SK-N-SH treated with all-trans-retinoic acid at 6 μM for 48 hours (cell line): ENCODE measurements around the gene ATXN10.

Experiments used
- ARNTL ChIP-seq: fragments of 450-650 bp; formaldehyde crosslinking; IDR thresholded peaks from 2 replicates; pipeline ENCODE4 v1.5.0; 2020; ENCODE audit warnings: low read depth, mild to moderate bottlenecking, moderate library complexity, borderline replicate concordance
- BACH2 ChIP-seq: fragments of 250-450 bp; sonication (Bioruptor Pico); IDR thresholded peaks from 2 replicates; pipeline ENCODE4 v1.9.0; 2021; ENCODE audit warnings: mild to moderate bottlenecking, borderline replicate concordance
- CREB5 ChIP-seq: fragments of 250-450 bp; sonication (Bioruptor Pico); IDR thresholded peaks from 2 replicates; pipeline ENCODE4 v1.5.1; 2020; ENCODE audit warnings: low read depth, mild to moderate bottlenecking, moderate library complexity
- CSDC2 ChIP-seq: fragments of 250-450 bp; sonication (Bioruptor Pico); IDR thresholded peaks from 2 replicates; pipeline ENCODE4 v1.5.0; 2020; ENCODE audit warnings: mild to moderate bottlenecking, moderate library complexity
- OSR1 ChIP-seq: fragments of 250-450 bp; sonication (Bioruptor Pico); IDR thresholded peaks from 2 replicates; pipeline ENCODE4 v1.8.0; 2022; ENCODE audit warnings: moderate library complexity, mild to moderate bottlenecking, inconsistent platforms
- POU6F1 ChIP-seq: fragments of 250-450 bp; sonication (Bioruptor Pico); IDR thresholded peaks from 2 replicates; pipeline ENCODE4 v1.8.0; 2021; ENCODE audit warnings: low read depth, mild to moderate bottlenecking, moderate library complexity, borderline replicate concordance
- PPARA ChIP-seq: fragments of 250-450 bp; sonication (Bioruptor Pico); IDR thresholded peaks from 2 replicates; pipeline ENCODE4 v1.5.0; 2020; ENCODE audit warnings: mild to moderate bottlenecking, borderline replicate concordance
- TOX ChIP-seq: fragments of 250-450 bp; sonication (Bioruptor Pico); IDR thresholded peaks from 2 replicates; pipeline ENCODE4 v1.8.0; 2021; ENCODE audit warnings: mild to moderate bottlenecking, moderate library complexity, borderline replicate concordance
- TSHZ2 ChIP-seq: fragments of 250-450 bp; sonication (Bioruptor Pico); IDR thresholded peaks from 2 replicates; pipeline ENCODE4 v1.5.0; 2020; ENCODE audit warnings: mild to moderate bottlenecking, moderate library complexity
- ZC3H10 ChIP-seq: fragments of 250-450 bp; sonication (Bioruptor Pico); IDR thresholded peaks from 2 replicates; pipeline ENCODE4 v1.5.1; 2021; ENCODE audit warnings: mild to moderate bottlenecking, moderate library complexity
- ZFP3 ChIP-seq: fragments of 250-450 bp; sonication (Bioruptor Pico); IDR thresholded peaks from 2 replicates; pipeline ENCODE4 v1.5.0; 2020; ENCODE audit warnings: mild to moderate bottlenecking, moderate library complexity
- ZFP30 ChIP-seq: fragments of 450-650 bp; formaldehyde crosslinking; IDR thresholded peaks from 2 replicates; pipeline ENCODE4 v1.5.0; 2022; ENCODE audit warnings: mild to moderate bottlenecking, moderate library complexity
- ZNF70 ChIP-seq: fragments of 450-650 bp; formaldehyde crosslinking; IDR thresholded peaks from 2 replicates; pipeline ENCODE4 v1.5.0; 2020; ENCODE audit warnings: mild to moderate bottlenecking, moderate library complexity
- ZNF8 ChIP-seq: fragments of 450-650 bp; formaldehyde crosslinking; IDR thresholded peaks from 2 replicates; pipeline ENCODE4 v1.5.0; 2020; ENCODE audit warnings: mild to moderate bottlenecking, moderate library complexity

- TF ChIP-seq ZFP30 (CRISPR knock-in tag), result no peak
- no peak for TF ChIP-seq ZFP3
- no peak for TF ChIP-seq TSHZ2 (CRISPR knock-in tag)
- TF ChIP-seq ZC3H10 (CRISPR knock-in tag), result no peak
- no peak for TF ChIP-seq CSDC2 (CRISPR knock-in tag)
- no peak for TF ChIP-seq BACH2 (CRISPR knock-in tag)
- no peak for TF ChIP-seq ARNTL (CRISPR knock-in tag)
- TF ChIP-seq OSR1 (CRISPR knock-in tag), result no peak
- TF ChIP-seq CREB5 (CRISPR knock-in tag), result no peak
- TF ChIP-seq ZNF8 (CRISPR knock-in tag), result no peak
- TF ChIP-seq ZNF70 (CRISPR knock-in tag), result no peak
- TF ChIP-seq TOX, result no peak
- no peak for TF ChIP-seq POU6F1
- TF ChIP-seq PPARA (CRISPR knock-in tag), result no peak
Measured at GRCh38 chr22:45636683-45637082, 35.0 kb upstream of the ATXN10 start.
